Right renal pelvis (tissue), 4 donors: ENCODE measurements around the gene LPAR2. TPM values are rescaled to one million over a fixed set of nuclear protein-coding genes. Genes with fewer than 3 reads are reported as not detected.

Experiments used
- DNase-seq, 4 donors: peaks; one replicate each; pipeline ENCODE4 v3.0.0-alpha.2; 2013; ENCODE audit warnings: low read depth in 4 of 4, low spot score in 3 of 4, missing footprints in 1 of 4
- polyA plus RNA-seq, 4 donors: library from polyadenylated mRNA; unstranded; fragments of 120-200 nt; gene quantifications; one replicate each; pipeline ENCODE4 v1.2.1, GENCODE V29; 2013; ENCODE audit not compliant: insufficient read length in 4 of 4

LPAR2 gene
- polyA plus RNA-seq, 4 donors: 21.1 to 32.1 (median 26.6) TPM

DNA sequence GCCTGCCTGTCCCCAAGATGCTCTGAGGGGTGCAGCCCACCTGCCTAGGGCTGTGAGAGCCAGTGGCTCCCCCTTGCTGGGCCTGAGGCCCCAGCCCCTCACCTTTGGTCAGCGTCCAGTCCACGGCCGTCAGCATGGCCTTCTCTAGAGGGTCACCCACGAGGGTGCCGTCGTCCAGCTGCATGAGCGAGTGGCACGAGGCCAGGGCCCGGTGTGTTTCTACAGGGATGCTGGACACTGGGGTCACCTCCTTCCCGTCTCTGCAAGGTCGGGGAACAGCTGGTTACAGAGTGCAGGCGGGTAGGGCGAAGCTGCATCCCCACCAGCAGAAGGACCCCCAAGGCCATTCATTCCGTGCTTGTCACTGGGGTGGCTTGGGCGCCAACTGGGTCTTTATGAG is 26.4 kb upstream of the LPAR2 start:
- DNase-seq: no peak

DNA sequence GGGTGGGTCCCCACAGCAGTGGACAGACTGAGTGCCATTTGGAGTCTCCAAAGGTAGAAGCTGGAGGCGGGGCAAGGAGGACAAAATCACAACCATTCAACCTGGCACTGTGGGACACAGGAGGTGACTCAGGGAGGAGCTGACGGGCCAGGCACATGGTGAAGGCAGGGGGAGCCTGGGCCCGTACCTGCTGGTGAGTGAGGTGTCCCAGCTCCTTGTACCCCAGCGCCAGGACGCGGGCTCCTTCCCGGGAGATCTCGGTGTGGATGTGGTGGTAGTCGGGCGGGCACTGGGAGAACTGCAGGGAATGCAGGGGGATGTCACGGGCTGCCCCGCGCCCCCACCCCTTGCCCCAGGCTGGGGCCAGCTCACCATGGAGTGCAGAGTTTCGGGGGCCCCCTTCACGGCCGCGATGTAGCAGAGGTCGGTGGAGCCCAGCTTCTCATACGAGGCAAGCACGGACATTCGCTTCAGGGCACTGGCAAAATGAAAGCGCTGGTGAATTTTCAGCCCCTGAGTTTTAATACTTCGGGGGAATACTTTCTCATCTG is 25.7 kb upstream of the LPAR2 start:
- DNase-seq: no peak

DNA sequence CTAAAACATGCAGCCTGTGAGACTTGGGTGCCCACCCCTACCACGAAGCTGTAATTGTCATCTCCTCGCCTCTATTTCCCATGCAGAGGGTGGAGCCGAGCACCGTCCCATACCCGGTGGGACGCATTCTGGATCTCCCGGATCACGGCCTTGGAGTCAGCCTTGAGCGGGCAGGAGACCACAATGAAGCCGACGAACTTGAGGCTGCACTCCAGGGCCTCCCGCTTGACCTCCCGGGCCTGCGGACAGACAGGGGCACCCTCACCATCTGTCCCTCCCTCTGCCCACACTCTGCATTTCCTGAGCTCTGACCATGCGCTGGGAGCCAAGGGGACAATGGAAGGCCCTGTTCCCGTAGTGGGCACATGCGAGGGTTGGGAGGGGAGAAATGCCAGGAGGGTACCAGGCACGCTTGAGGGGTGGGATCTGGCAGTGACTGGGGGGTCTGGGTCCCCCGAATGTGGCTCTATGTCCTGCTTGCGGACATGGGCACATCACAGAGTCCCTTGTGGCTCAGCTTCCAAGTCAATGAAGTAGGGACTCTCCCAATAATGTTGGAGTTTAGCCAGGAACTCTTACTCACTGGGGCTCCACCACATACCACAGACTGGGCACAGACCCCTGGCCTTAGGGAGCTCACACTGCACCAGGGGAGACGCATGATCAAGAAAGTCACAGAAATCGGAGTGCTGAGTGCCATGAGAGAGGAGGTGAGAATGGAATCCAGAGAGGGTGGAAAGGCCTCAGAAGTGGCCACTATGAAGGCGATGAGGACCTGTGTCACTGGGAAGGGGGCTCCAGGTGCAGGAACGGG is 24.7 kb upstream of the LPAR2 start:
- DNase-seq: no peak

DNA sequence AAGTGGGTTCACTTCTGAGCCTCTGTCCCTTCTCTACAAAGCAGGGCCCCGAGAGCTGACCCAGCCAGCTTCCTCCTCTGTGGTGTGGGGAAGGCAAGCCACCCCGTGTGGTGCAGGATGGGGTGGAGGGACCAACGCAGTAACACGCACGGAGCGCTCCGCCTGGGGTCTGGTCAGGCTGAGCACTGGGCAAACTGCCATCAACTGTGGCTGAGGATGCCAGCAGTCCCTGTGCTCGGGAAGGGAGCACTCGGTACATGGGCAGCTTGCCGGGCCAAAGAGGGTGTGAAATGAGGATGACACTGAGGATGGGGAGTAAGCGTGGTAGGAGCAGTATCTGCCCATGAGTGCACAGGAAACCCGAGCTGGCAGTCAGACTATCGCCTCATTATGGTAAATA is 23.1 kb upstream of the LPAR2 start:
- DNase-seq: no peak

DNA sequence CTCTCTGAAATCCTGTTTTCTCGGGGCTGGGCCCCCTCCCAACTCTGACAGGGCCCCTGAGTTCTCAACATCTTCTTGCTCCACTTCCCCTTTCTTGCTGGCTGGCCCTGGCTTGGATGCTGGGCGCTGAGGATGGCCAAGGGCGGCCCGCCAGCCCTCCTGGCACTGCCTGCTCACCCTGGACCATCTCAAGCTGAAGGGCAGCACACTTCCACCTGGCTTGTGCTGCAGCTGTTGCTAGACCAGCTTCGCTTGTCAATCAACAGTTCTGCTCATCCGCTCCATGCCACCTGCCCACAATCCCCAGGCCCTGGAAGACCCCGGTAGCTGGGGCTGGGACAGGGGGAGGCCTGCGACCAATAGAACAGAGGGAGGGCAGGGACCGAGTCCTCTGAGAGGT is 22.3 kb upstream of the LPAR2 start:
- no peak for DNase-seq

DNA sequence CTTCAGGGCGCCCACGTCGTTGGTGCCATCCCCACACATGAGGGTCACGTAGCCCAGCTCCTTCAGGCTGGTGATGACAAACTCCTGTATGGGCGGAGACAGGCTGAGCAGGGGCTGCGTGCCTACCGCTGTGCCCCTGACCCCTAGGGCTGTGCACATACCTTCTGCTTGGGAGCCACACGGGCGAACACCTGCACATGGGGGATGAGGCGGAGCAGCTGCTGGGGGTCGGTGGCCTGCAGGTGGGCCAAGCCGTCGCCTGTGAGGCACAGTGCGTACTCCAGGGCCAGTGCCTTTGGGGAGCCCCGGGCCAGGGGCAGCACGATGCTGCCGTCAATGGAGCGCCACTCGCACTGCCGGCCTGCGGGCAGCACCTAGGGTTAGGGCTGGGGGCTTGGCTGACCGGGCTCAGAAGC is 21.6 kb upstream of the LPAR2 start:
- DNase-seq: no peak

DNA sequence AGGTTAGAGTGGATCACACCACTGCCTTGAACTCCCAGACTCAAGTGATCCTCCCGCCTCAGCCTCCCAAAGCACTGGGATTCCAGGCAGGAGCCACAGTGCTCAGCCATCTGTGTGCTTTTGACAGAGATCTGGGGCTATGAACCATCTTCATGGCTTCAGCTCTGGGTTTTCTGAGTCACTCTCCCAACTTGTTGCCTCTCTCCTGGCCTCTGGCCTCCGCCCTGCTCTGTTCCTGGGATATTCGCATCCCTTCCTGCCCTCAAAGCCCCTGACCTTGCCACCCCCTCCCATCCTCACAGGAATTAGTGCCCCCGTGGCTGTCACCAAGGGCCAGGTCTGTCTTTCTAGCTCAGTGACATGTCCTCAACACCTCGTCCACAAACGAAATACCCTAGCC is 21.1 kb upstream of the LPAR2 start:
- DNase-seq: no peak

DNA sequence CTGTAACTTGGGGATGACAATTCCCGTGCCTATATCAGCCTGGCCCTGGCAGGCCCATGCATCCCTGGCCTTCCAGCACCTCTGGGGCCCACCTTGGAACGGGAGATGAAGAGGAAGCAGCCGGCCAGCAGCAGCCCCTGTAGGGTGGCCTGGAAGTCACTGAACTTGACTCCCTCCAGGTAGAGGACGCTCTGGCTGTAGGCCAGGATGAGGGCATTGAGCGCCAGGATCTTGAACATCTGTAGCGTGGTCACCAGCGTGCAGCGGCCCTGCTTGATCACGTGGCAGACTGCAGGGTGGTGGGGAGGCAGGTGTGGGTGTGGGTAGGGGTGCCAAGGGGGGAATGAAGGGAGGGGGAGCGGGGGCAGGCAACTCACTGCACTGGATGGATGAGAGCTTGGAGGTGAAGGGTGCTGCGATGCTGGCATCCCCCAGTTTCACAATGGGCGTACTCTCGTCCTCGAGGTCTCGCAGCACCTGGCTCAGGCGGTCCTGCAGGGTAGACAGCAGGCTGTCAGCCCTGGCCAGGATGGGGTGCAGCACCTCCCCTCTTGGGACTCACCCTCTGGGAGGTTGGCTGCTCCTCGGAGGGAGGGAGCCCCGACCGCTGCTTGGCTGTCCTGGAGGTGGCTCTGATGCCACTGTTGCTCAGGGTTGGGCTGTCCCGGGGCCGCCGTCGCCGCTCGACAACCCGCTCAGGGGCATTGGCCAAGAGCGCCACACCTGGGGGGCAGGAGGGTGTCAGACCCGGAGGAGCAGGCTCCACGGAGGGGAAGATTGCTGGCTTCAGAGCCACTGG is 19.2 kb upstream of the LPAR2 start:
- no peak for DNase-seq

DNA sequence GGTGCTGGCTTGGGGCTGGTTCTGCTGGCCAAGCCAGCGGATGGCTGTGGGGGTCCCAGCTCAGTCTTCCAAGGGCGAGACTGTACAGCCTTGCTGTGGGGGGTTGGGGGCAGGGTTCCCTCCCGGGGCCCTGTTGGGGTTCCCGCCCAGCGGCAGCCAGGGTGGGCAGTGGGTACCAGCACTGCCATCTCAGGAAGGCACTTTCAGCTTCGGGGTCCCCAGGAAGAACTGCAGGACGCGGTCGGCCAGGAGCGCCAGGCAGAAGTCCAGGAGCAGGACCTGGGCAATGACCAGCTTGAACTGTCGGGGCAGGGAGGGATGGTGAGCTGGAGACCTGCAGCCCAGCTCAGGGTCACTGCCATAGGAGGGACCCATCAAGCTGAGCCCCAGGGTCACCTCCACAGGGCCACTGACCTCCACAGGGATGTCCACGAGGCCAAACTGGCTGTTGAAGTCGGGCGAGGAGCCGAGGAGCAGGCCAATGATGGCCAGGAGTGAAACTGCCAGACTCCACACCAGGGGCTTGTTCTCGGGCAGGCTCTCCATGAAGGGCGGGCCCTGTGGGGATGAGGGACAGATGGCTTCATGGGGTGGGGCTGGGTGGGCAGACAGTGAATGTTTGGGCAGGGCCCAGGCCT is 17.3 kb upstream of the LPAR2 start:
- no peak for DNase-seq

DNA sequence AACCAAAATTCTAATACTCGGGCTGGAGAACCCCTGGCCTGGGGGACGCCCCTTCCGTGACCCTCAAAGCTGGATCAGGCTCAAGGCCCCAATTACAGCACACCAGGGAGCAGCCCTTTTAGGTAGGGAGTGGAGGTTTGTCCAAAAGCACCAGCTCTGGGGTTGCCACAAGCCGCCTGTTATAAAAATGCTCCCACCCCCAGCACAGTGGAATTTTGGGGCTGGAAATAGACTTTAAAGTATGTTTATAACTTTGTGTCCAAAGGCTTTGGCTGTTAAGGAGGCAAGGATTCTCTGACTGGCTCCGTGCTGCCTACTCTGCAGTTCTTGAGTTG is 16.0 kb upstream of the LPAR2 start:
- no peak for DNase-seq

DNA sequence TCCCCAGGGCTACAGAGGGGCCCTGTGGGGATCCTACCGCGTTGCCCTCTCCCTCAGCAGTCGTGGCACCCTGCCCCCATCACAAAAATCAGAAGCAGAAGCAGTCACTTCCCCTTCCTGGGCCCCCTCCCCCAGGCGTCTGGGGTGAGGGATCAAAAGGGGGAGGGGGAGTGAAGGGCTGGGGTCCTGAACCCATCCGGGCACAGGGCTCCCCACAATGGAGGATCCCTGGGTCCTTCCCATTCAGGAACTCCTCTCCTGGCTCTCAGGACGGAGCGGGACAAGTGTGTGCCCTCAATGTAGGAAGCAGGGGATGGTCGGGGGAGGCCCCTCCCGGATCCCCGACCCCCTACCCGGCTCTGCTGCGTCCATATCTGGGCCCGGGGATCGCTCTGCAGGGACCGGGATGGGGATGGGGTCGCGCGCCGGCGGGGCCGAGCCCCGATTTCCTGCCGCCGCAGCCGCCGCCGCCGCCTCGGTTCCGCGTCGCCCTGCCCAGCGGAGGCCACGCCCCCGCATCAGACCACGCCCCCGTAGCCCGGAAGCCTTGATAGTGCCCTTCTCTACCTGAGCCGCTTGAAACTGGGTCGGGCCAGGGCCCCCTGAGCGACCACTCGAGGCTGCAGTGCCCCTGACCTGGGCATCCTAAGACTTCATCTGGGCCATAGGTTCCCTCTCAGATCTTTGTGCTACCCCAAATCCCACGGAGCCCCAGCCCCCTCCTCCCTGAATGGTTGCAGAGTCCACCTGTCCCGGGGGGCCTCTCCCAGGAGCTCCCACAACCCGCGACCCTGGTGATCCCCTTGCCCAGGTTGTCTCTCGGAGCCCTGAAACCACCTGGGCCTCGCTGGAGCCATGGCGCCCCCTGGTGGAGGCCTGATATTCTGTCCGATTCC is 15.4 kb upstream of the LPAR2 start, which contains the start of gene GMIP:
TSS of gene GMIP (minus strand) at position 500 of the 896 bp plus-strand sequence. CDS start at position 372, 128 bp downstream.
- no peak for DNase-seq

DNA sequence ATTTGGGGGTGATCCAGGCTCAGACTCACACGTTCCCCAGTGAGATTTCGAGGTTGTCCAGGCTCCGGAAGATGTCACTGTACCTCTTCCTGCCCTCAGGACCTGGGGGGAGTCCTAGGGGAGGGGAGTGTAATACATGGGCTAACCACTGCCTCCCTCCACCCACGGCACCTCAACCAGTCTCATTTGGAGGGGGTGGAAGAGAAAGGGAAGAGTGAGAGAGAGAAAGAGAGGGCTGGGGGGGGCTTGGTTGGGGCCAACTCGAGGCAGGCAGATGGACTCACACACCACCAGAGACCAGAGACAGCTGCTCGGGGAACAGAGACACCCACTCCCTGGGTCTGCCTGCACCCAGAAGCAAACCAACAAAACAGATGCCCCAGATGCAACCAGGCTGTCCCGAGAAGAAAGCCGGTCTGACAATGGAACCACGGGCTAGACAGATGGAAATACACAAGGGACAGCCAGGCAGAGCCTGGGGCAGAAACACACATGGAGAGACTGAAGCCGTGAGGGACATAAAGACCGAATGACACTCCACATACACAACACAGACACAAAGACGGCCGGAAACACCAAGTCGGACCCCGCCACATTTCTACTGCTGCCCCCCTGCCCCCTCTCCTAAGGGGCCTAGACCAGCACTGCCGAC is 14.6 kb upstream of the LPAR2 start:
- no peak for DNase-seq

DNA sequence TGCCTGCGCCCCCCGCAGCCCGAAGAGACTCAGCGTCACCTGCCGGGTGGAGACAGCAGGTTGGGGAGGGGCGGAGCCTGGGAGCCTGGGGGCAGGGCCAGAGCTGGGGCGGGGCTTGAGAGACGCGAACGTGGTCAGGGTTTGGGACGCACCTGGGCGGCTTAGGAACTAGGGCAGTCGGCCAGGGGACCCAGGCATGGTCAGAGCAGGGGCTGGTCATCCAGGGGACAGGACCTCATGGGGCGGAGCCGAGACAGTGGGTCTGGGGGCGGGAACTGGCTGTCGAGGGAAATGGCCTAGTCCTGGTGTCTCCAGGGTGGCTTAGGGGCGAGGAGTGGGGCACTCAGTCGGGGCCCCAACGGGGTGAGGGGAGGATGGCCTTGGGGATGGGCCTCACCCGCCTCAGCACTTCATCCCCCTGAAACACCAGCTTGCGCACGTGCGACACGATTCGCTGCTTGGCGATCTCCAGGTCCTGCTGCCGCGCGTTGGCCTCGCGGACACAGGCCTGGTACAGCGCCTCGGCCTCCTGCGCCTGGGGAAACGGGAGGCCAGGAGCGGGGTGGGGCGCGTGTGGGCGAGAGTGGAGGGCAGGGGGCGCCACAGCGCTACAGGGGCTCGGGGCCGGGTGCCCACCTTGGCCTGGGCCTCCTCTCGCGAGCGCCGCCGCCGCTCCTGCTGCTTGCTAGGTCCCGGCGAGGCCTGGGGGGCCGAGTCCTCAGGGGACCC is 9.7 kb upstream of the LPAR2 start:
- no peak for DNase-seq

DNA sequence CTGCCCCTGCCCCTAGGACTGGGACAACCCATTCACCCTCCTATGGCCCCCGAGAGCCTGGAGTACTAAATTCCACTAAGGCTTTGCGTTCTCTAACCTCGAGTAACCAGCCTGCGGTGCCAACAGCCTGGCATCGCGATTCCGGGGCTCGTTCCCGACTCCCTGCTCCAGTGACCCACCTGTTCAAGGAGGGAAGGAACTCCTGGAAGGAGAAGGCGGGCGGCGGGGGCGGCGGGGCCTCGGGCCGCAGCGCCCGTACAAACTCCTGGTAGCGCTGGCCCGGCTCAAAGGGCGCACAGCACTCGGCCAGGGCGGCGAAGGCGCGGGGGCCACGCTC is 9.1 kb upstream of the LPAR2 start:
- no peak for DNase-seq

DNA sequence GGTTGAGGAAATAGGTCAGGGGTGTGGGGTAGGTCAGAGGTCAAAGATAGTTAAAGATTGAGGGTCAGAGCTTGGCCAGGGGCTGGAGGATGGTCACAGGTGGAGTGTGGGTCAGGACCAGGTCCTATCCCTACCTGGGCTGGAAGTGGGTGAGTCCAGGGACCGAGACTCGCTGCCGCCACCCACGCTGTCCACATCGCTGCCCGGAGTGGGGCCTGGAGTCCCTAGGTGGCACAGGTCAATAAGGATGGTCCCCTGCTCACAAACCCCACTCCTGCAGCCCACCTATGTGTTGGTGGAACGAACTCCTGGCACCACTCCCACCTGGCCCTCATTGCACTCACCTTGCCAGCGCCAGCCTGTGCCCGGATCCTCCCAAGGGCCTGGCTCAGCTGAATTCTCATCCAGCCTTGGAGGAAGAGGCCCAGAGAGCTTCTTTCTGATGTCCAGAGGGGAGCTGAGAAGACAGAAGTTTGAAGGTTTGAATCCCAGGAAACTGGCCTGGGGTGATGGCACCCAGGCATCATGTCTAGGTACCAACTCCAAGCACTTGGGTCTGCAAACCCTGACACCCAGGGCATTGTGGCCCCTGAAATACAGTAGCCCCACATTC is 8.7 kb upstream of the LPAR2 start:
- DNase-seq: no peak

DNA sequence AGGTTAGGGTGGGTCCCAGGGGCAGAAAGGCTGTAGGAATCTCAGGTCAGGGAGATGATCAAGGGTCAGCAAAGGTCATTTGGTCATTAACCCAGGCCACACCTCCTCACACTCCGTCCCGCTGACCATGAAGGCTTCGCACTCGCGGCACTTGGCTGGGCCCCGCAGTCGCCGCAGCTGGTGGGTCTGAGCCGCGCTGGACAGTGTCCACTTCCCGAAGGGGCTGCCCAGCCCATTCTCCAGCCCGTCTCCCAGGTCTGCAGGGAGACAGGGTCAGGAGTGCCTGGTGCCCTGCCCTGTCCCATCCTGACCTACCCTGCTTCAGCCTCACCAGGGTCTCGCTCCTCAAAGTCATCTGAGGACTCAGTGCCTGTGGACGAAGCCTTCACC is 7.3 kb upstream of the LPAR2 start:
- DNase-seq: no peak

DNA sequence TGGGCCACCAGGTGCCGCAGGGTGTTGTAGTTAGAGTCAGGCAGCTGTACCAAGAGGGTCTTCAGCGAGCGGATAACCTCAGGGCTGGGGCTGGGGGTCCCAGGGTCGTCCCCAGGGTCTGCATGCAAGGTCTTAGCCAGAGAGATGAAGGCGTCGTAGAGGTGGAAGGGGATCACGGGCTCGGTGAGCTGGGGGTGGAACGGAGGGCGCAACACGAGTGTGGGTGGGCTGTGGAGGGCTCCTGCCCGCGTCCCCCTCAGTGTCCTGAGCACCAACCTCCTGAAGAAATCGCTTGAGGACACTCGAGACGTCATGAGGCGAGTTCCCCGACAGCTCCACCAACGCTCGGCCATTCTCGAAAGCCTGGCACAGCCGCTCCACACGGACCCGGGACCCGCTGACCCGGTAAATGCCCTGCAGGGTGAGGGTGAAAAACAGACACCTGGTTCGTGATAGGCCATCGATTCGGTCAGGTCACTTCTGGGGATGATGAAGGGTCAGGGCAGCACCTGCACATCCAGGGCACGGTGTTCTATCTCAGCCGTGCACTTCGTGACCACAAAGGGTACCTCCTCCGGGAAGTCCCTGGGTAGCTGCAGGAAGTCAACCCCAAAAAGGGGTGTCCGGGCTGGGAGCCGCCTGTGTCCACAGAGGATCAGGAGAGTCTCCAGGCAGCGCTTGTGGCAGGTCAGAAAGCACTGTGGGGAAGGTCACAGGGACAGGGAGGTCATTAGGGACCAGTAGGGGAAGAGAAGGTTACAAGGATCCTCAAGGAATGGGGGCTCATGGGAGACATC is 6.7 kb upstream of the LPAR2 start:
- no peak for DNase-seq
